Gastrocnemius medialis (tissue), 4 donors: ENCODE data around the gene GRID1.

Experiments used
- CTCF ChIP-seq, 5 experiments: fragments of 450-650 bp in 3 of 5; fragments of 200-600 bp in 2 of 5; sonication (generic) in 2 of 5; IDR thresholded peaks in 4 of 5; conservative IDR thresholded peaks in 1 of 5; 1 replicate in 4 of 5; 2 replicates in 1 of 5; pipeline ENCODE4 v1.5.1; 2016 to 2019; ENCODE audit warnings: antibody characterized with exemption in 5 of 5, mild to moderate bottlenecking in 3 of 5, moderate library complexity in 3 of 5
- POLR2A ChIP-seq, 2 donors: fragments of 450-650 bp; IDR thresholded peaks; one replicate each; pipeline ENCODE4 v1.6.1; 2017; ENCODE audit warnings: antibody characterized with exemption in 2 of 2, mild to moderate bottlenecking in 2 of 2, moderate library complexity in 2 of 2

- TF ChIP-seq CTCF (IDR thresholded peaks at IDR 0.05 in 4 of 5, conservative IDR thresholded peaks at IDR 0.05 in 1 of 5) (no peak), POLR2A (IDR thresholded peaks at IDR 0.05) (no peak)
Observed at GRCh38 chr10:86304436-86304835, 62.2 kb downstream of the GRID1 start.
